NCI-H1694 (cell line): ENCODE results near the gene TYW1B.
"Not testable (repeated sequence)": the region's sequence is repeated elsewhere in the genome, so short reads cannot be mapped to it uniquely, and the experiment has no call there.

ENCODE experiments used
- DNase-seq: peaks from one replicate; lab custom pipeline; 2025; lab: John Stamatoyannopoulos, UW

The TYW1B gene

DNA sequence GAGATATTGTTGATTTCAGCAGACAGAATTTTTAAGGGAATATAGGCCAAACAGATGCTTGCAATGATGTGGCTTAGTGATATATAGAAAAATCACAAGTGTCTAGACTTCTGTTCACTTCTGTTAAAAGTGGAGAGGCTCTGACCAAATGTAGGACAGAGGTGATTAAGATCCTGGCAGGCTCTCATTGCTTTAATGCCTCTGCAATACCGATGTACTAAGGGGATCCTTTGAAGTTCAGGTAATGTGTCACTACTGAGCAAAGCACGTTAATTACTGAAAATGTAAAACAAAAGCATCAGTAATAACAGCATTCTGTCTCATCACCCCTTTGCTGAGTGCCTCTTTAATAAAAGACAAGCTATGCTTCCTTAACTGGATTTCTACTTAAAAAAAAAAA lies 131.4 kb downstream of the TYW1B start:
- not testable (repeated sequence) for DNase-seq

DNA sequence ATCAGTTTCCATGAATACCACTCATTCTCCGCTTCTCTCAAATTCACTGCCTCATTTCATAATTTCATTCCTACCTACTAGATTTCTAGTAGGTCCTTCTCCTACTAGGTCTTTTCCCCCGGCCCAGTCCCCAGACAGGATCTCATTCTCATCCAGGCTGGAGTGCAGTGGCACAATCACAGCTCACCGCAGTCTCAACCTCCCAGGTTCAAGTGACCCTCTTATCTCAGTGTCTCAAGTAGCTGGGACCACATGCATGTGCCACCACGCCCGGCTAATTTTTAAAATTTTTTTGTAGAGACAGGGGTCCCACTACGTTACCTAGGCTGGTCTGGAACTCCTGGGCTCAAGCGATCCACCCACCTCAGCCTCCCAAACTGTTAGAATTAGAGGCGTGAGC lies 132.5 kb downstream of the TYW1B start:
- not testable (repeated sequence) for DNase-seq

DNA sequence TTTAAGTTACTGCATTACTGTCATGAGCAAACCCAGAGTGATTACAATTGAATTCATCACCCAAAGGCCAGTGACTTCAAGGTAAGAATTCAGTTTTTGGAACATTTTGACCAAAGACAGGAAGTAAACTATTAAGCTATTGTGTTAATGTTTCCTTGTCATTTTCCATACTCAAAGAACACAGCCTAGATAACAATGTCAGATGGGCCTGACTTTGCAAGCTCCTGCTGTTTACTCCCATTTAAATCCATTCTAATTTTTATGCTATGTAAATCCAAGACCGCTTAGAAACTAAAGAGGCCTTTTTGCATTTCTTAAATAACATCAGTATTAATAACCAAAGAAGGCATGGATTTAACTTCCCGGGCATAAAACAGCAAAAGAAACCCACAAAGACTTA lies 136.6 kb downstream of the TYW1B start:
- DNase-seq, result not testable (repeated sequence)

DNA sequence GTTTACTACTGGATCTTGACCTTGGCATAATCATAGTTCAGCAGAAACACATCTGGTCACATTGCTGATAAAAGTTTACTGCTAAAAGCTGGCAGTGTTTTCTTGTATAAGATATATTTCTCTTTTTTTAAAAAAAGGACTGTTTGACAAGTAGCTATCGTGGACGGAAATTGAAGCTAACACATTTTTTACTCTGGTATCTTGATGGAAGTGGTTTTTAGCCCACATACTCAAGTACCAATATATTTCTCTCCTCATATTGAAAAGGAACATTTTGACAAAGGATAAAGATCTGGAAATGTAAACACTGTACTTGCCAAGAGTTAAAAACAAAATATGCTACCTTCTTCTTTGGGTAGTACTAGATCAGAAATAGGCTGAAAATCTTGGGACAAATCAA lies 137.8 kb downstream of the TYW1B start:
- DNase-seq, result not testable (repeated sequence)

- not testable (repeated sequence) for DNase-seq
These were observed 138.7 kb downstream of the TYW1B start for GRCh38 chr7:72689344-72689743.

DNA sequence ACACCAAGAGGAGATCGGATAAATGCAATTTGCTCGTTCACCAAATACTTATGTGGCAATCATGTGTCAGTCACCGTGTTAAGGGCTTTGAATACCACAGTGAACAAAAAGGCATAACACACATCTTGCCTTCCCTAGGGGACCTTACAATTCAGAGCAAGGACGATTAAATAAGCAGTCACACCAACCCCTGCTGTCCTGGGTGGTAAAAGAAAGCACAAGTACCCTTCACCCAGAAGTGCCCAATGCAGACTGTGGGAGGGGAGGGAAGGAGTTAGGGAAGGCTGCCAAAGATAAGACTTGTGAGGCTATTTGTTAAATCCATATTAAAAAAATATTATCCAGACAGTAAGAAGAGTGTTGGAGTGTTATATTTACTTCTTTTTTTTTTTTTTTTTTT lies 146.8 kb downstream of the TYW1B start:
- not testable (repeated sequence) for DNase-seq

DNA sequence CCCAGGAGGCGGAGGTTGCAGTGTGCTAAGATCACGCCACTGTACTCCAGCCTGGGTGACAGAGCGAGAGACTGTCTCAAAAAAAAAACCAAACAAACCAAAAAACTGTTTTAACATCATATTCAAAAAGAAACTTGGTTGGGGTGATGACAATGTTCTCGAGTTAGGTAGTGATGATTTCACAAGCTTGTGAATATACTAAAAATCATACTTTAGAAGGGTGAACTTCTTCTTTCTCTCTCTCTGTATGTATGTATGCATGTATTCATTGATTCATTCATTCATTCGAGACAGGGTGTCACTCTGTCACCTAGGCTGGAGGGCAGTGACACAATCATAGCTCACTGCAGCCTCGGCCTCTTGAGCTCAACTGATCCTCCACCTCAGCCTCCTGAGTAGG lies 151.1 kb downstream of the TYW1B start:
- not testable (repeated sequence) for DNase-seq

GRCh38 chr7:72676086-72676690 lies 151.8 kb downstream of the TYW1B start:
- not testable (repeated sequence) for DNase-seq

GRCh38 chr7:72675686-72676085 lies 152.3 kb downstream of the TYW1B start:
- not testable (repeated sequence) for DNase-seq

DNA sequence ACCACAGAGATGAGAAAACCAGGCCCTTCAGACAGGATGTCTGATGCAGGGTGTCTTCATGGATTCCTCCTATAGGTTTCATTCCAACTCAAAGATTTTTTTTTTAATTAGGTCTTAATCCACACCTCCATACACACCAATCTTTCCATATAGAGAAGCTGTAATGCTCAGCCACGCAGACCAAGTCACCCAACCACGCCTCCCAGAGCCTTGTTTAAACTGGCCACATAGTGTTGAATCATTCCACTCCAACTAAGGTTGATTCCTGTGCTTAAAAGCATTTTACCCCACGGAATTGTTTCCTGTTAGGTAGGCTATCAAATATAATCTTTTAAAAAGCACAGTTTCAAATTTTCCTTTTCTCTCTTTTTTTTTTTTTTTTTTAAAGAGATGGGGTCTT lies 153.6 kb downstream of the TYW1B start:
- DNase-seq, result no peak

DNA sequence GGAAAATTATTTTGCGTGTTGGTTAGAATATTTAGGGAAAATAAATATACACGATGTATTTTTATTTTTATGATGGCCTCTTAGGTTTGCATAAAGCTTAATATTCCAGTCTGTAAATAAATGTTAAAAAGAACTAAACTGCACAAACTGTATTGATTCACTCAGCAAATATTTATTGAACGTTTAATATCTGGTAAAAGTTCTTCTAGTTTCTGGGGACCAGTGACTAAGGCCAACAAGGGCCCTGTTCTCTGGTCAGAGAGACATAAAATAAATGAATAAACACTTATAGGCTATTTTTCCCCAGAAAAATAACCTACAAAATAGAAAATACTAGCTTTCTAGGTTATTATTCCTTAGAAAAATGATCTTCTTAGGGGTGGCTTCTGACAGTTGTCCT lies 157.2 kb downstream of the TYW1B start:
- DNase-seq, result not testable (repeated sequence)

GRCh38 chr7:72668435-72668834 lies 159.6 kb downstream of the TYW1B start:
- not testable (repeated sequence) for DNase-seq

DNA sequence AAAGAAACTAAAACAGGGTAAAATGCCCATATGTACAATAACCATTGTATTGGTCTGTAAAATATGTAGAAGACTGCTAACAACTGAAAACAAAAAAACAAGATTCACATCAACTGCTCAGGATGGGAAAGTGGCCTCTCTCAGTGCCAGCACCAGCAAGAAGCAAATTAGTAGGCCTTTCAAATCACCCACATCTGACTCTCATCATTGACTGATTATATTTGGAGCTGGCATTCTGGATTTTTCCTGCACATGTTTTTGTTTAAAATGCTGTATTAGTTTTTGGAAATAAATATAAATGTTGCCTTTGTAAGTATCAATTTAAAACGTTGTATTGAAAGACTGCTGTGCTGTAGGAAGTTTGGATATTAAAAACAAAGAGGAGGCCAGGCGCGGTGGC lies 161.0 kb downstream of the TYW1B start:
- DNase-seq, result not testable (repeated sequence)

DNA sequence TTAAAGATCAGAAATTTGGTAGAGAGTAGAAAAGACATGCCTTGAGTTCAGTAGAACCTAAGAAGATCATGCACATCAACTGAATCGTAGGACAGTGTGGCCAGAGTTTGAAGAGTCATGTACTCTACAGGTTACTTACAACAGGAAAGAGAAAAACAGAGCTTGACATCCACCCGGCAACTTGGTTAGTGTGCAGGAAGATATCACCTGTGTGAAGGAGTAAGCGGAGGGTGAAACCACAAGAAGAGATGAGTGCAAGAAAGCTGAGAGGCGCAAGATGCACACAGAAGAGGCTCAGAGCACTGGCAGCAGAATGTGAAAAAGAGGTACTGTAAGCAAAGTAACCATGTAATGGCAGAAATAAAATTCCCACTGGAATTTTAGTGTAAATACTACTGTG lies 179.4 kb downstream of the TYW1B start:
- not testable (repeated sequence) for DNase-seq

GRCh38 chr7:72643708-72644107 lies 184.3 kb downstream of the TYW1B start:
- not testable (repeated sequence) for DNase-seq

DNA sequence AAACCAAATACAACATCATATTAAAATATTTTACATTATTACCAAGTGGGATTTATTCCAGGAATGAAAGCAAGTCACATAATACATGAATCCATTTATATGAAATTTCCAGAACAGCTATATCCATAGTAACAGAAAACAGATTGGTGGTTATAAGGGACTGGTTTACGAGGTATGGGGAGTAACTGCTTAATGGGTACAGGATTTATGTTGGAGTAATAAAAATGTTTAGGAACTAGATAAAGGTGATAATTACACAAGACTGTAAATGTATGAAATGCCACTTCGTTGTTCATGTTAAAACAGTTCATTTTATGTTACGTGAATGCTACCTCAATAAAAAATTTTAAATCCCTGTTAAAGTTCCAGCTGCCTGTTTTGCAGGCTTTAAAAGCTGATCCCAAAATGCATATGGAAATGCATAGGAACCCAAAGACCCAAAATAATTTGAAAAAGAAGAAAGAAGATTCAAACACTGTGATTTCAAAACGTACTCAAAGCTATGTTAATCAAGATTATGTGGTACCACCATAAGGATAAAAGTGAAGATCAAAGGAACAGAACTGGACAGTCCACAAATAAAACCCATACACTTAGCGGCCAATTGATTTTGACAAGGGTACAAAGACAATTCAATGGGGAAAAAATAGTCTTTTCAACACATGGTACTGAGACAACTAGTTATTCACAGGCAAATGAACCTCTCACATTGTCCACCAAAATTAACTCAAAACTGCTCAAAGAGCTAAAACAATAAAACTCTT lies 186.3 kb downstream of the TYW1B start:
- DNase-seq, result not testable (repeated sequence)

GRCh38 chr7:72640740-72641139 lies 187.3 kb downstream of the TYW1B start:
- DNase-seq, result not testable (repeated sequence)

- DNase-seq, result not testable (repeated sequence)
These were observed 192.6 kb downstream of the TYW1B start for GRCh38 chr7:72635273-72635908.

DNA sequence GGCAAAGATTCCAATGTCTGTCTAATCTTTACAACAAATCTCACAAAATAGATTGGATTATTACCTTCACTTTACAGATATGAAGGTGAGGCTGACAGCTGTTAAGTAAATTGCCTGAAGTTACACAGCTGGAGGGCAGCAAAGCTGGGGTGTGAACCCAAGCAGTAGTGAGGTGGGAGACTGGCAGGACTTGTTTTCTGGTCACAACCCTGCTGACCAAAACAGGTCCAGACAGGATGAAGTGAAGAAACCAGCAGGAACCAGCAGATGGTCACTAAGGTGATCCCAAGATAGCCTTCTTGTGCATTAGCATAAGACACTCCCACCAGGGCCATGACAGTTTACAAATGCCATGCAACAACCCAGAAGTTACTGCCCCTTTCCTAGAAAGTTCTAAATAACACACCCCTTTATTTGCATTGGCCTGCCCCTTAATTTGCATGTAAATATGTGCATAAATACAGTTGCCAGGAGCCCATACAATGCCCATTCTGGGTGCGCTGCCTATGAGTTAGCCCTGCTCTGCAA lies 195.2 kb downstream of the TYW1B start:
- DNase-seq, result peak; percentile 45

DNA sequence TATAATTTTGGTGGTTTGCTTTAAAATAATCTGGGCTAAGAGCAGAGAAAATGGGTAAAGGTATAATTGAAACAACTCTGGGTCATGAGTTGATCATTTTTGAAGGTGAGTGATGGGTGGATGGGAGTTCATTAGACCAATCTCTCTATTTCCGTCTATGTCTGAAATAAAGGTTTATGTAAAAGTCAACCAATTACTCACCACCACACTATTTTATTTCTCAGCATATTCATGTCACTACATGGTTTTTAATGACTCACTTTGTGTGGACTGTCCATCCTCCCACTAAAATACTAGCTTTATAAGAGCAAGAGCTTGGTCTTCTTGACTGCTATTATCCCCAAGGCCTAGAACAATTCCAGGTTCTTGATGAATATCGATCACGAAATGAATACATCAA lies 199.6 kb downstream of the TYW1B start:
- not testable (repeated sequence) for DNase-seq

GRCh38 chr7:72626428-72627011 lies 201.5 kb downstream of the TYW1B start:
- DNase-seq, result not testable (repeated sequence)

GRCh38 chr7:72625721-72626423 lies 202.1 kb downstream of the TYW1B start:
- not testable (repeated sequence) for DNase-seq
